GM21390 (cell line): ENCODE results near the gene CDC20.

Source experiments
- ATAC-seq: cut with Tn5 transposase; IDR thresholded peaks from one replicate; pipeline ENCODE4 v1.9.1; 2021; ENCODE audit not compliant: unreplicated experiment

CDC20 gene

GRCh38 chr1:43327549-43328292 is 31.1 kb upstream of the CDC20 start:
- ATAC-seq, result no peak

GRCh38 chr1:43329995-43330751 is 28.6 kb upstream of the CDC20 start:
- ATAC-seq, result no peak

GRCh38 chr1:43331688-43332087 is 27.1 kb upstream of the CDC20 start:
- no peak for ATAC-seq

GRCh38 chr1:43334453-43335205 is 24.2 kb upstream of the CDC20 start:
- no peak for ATAC-seq

GRCh38 chr1:43337588-43337987 is 21.2 kb upstream of the CDC20 start, which contains the start of gene MPL:
Gene MPL (plus strand): TSS chr1:43337818. CDS start chr1:43337849, 31 bp downstream.
- no peak for ATAC-seq

- no peak for ATAC-seq
These were observed 20.8 kb upstream of the CDC20 start for GRCh38 chr1:43338001-43338400.

- no peak for ATAC-seq
These were observed 19.1 kb upstream of the CDC20 start for GRCh38 chr1:43339584-43340232.

- no peak for ATAC-seq
These were observed 18.2 kb upstream of the CDC20 start for GRCh38 chr1:43340559-43340958.

- ATAC-seq, result no peak
These were observed 14.4 kb upstream of the CDC20 start for GRCh38 chr1:43344267-43344850.

GRCh38 chr1:43345120-43345519 is 13.7 kb upstream of the CDC20 start:
- no peak for ATAC-seq

- ATAC-seq, result no peak
These were observed 12.1 kb upstream of the CDC20 start for GRCh38 chr1:43346636-43347035.

GRCh38 chr1:43348343-43348808 is 10.4 kb upstream of the CDC20 start:
- ATAC-seq, result no peak

GRCh38 chr1:43348809-43349593 is 9.8 kb upstream of the CDC20 start:
- no peak for ATAC-seq

- no peak for ATAC-seq
These were observed 9.0 kb upstream of the CDC20 start for GRCh38 chr1:43349594-43350306.

GRCh38 chr1:43350976-43351375 is 7.8 kb upstream of the CDC20 start:
- no peak for ATAC-seq

- no peak for ATAC-seq
These were observed 7.1 kb upstream of the CDC20 start for GRCh38 chr1:43351421-43352350.

GRCh38 chr1:43352351-43352705 is 6.5 kb upstream of the CDC20 start:
- ATAC-seq, result no peak

GRCh38 chr1:43352881-43353280 is 5.9 kb upstream of the CDC20 start:
- no peak for ATAC-seq
